ENCODE data around the gene ARHGEF7. TPM values are rescaled to one million over a fixed set of nuclear protein-coding genes. Genes with fewer than 3 reads are reported as not detected.

Gene ARHGEF7
- total RNA-seq, 1 donor from 2014 or later: 64.6 TPM

DNA sequence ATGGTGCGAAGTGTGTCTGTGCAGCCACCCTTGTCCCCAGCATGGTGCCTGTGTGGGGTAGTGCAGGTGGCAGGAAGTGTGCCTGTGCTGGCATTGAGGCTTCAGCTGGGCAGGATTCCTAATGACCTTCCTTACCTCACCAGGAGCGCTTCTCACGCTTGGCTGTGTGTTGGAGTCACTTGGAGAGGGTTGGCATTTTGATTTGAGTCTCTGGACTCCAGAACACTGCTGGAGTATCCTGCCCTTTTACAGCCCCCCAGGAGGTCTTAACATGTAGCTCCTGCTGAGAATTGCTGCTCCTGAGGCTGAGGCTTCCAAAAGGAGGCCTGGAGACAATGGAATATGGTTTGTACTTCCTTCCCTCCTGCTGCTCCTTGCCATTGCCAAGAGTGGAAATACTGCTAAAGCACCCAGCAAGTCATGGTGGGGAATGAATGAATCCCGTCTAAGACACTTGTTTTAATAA is 87.1 kb downstream of the ARHGEF7 start:
- Histone ChIP-seq H3K4me3 (no peak overlapping the region), H3K27ac (no peak overlapping the region), H4K20me1 (ENCODE audit: low read depth) (peaks cover 68% of the 10 kb centered on the region), H3K9ac (no peak overlapping the region), H3K36me3 (no peaks in the 10 kb centered on the region), H3K9me3 (ENCODE audit: low read depth) (no peaks in the 10 kb centered on the region), H3K27me3 (no peaks in the 10 kb centered on the region), H3K4me1 (peaks cover 33% of the 10 kb centered on the region), H2AFZ (replicated peaks) (no peak overlapping the region), H3F3A (ENCODE audit: low read depth) (peaks cover 7% of the 10 kb centered on the region), H3K4me2 (peak overlapping the region; percentile 21), H3K79me2 (ENCODE audit: low read depth) (peaks cover 95% of the 10 kb centered on the region)
- H3K4me3 Mint-ChIP-seq: no peak overlapping the region
- peaks cover 39% of the 10 kb centered on the region for H3K36me3 Mint-ChIP-seq
- H3K9me3 Mint-ChIP-seq: peaks cover 23% of the 10 kb centered on the region
- no peak for TF ChIP-seq EZH2 (IDR thresholded peaks at IDR 0.05)
- TF ChIP-seq, protein P1, sequence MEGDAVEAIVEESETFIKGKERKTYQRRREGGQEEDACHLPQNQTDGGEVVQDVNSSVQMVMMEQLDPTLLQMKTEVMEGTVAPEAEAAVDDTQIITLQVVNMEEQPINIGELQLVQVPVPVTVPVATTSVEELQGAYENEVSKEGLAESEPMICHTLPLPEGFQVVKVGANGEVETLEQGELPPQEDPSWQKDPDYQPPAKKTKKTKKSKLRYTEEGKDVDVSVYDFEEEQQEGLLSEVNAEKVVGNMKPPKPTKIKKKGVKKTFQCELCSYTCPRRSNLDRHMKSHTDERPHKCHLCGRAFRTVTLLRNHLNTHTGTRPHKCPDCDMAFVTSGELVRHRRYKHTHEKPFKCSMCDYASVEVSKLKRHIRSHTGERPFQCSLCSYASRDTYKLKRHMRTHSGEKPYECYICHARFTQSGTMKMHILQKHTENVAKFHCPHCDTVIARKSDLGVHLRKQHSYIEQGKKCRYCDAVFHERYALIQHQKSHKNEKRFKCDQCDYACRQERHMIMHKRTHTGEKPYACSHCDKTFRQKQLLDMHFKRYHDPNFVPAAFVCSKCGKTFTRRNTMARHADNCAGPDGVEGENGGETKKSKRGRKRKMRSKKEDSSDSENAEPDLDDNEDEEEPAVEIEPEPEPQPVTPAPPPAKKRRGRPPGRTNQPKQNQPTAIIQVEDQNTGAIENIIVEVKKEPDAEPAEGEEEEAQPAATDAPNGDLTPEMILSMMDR (IDR thresholded peaks at IDR 0.05): no peak
- no peak for TF ChIP-seq EZH2phosphoT487 (IDR thresholded peaks at IDR 0.05)
- H3K4me1 Mint-ChIP-seq: peaks cover 48% of the 10 kb centered on the region
- DNase-seq (ENCODE audit: low spot score): no peak
- peaks cover 4% of the 10 kb centered on the region for H3K27me3 Mint-ChIP-seq (ENCODE audit: insufficient read depth, low read depth)
- no peak overlapping the region for H3K27ac Mint-ChIP-seq

DNA sequence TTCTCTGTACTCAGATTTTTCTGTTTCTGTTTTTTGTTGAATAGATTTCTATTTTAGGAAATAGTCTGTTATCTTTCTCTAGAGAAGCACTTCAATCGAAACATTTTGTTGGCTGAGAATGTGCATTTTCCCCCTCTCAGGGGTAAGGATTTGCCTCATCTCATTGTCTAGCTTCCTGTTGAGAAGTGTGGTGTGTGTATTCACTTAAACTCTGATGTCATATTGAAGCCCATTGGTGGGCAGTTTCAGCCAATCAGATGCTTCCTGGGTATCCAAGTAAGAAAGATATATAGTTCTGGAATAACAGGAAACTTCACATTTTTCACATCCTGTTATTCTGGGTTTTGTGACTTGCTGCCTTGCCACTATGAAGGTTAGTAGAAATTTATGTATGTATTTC is 87.6 kb downstream of the ARHGEF7 start:
- no peak overlapping the region for H3K27ac Mint-ChIP-seq
- H3K9ac ChIP-seq: no peak overlapping the region
- no peak for DNase-seq (ENCODE audit: low spot score)
- H3K27ac ChIP-seq: no peak overlapping the region
- peaks cover 74% of the 10 kb centered on the region for H4K20me1 ChIP-seq (ENCODE audit: low read depth)
- H3K79me2 ChIP-seq (ENCODE audit: low read depth): peaks cover 95% of the 10 kb centered on the region
- no peak for TF ChIP-seq EZH2phosphoT487 (IDR thresholded peaks at IDR 0.05)
- TF ChIP-seq, protein P1 (IDR thresholded peaks at IDR 0.05): no peak
- TF ChIP-seq EZH2 (IDR thresholded peaks at IDR 0.05): no peak
- H3K4me1 ChIP-seq: peaks cover 33% of the 10 kb centered on the region
- no peaks in the 10 kb centered on the region for H3K36me3 ChIP-seq
- peaks cover 33% of the 10 kb centered on the region for H3K36me3 Mint-ChIP-seq
- no peaks in the 10 kb centered on the region for H3K9me3 ChIP-seq (ENCODE audit: low read depth)
- H3K4me1 Mint-ChIP-seq: peaks cover 50% of the 10 kb centered on the region
- H3F3A ChIP-seq (ENCODE audit: low read depth): peaks cover 7% of the 10 kb centered on the region
- peak overlapping the region; percentile 21 for H3K4me2 ChIP-seq
- H2AFZ ChIP-seq (replicated peaks): no peak overlapping the region
- no peaks in the 10 kb centered on the region for H3K27me3 ChIP-seq
- H3K27me3 Mint-ChIP-seq (ENCODE audit: insufficient read depth, low read depth): peaks cover 5% of the 10 kb centered on the region
- no peak overlapping the region for H3K4me3 ChIP-seq
- peaks cover 17% of the 10 kb centered on the region for H3K9me3 Mint-ChIP-seq
- no peak overlapping the region for H3K4me3 Mint-ChIP-seq

DNA sequence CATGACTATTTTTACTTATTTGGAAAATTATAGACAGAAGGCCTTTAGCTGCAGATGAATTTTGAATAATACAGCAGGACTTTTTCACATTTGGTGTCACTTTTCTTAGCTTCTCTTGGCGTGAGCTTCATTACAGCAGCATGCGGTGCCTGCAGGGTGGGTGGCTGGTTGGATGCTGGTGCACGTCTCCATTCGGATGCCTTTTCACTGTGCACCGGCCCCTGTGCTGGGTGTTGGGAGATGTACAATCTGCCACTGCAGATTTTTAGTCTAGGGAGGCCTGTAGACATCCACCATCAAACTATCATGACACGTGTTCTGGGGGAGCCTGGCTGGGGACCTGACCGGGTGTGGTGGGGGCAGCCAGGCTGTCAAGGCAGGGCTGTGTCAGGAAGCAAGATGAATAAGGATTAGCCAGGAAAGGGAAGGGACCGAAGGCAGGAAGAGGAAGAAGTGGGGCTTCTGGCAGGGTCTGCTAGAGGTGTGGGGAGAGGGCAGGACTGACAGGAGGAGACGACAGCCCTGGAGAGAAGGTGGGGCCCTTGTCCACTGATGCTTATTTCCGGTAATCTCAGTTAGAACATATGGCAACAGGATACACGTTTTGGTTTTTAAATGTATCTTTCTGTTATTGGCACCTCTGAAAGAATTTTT is 88.8 kb downstream of the ARHGEF7 start:
- peaks cover 9% of the 10 kb centered on the region for H3K9me3 Mint-ChIP-seq
- Histone ChIP-seq H3K27ac (no peak overlapping the region), H3K4me2 (peak overlapping the region; percentile 23), H3K36me3 (no peaks in the 10 kb centered on the region), H3K79me2 (ENCODE audit: low read depth) (peaks cover 95% of the 10 kb centered on the region), H3K27me3 (no peaks in the 10 kb centered on the region), H3K4me1 (peaks cover 41% of the 10 kb centered on the region), H3K9me3 (ENCODE audit: low read depth) (no peaks in the 10 kb centered on the region), H3K4me3 (no peak overlapping the region), H3F3A (ENCODE audit: low read depth) (peaks cover 7% of the 10 kb centered on the region), H3K9ac (no peak overlapping the region), H4K20me1 (ENCODE audit: low read depth) (peaks cover 84% of the 10 kb centered on the region), H2AFZ (replicated peaks) (no peak overlapping the region)
- DNase-seq (ENCODE audit: low spot score): no peak
- peaks cover 23% of the 10 kb centered on the region for H3K36me3 Mint-ChIP-seq
- H3K4me3 Mint-ChIP-seq: peak overlapping the region; percentile 56
- TF ChIP-seq EZH2 (IDR thresholded peaks at IDR 0.05): no peak
- TF ChIP-seq EZH2phosphoT487 (IDR thresholded peaks at IDR 0.05): no peak
- TF ChIP-seq, protein P1 (IDR thresholded peaks at IDR 0.05): no peak
- H3K27ac Mint-ChIP-seq: no peak overlapping the region
- H3K27me3 Mint-ChIP-seq (ENCODE audit: insufficient read depth, low read depth): peaks cover 2% of the 10 kb centered on the region
- peaks cover 54% of the 10 kb centered on the region for H3K4me1 Mint-ChIP-seq

All from neural progenitor cell (in vitro differentiated cells).